Right cardiac atrium (tissue), 5 donors: ENCODE data around the gene TMTC2. TPM values are rescaled to one million over a fixed set of nuclear protein-coding genes. Genes with fewer than 3 reads are reported as not detected.

Experiments
- ATAC-seq, 2 donors: fragments of 200-7000 bp; cut with Tn5 transposase; one replicate each; pipeline versions ENCODE4 v1.8.0 to v1.9.1; 2020; ENCODE audit warnings: moderate library complexity in 2 of 2, mild to moderate bottlenecking in 1 of 2
- DNase-seq, 3 donors: peaks; one replicate each; pipeline ENCODE4 v3.0.0-alpha.2; 2020
- H3K27ac ChIP-seq: one replicate; pipeline ENCODE4 v1.5.1; 2013; ENCODE audit warnings: mild to moderate bottlenecking, low read length, control low read depth, moderate library complexity
- H3K27me3 ChIP-seq: one replicate; pipeline ENCODE4 v1.6.1; 2013; ENCODE audit not compliant: control insufficient read depth, insufficient read depth
- H3K4me1 ChIP-seq: one replicate; pipeline ENCODE4 v1.6.1; 2013; ENCODE audit warnings: low read length; ENCODE audit not compliant: control insufficient read depth, insufficient read depth
- H3K4me3 ChIP-seq: one replicate; pipeline ENCODE4 v1.5.1; 2013; ENCODE audit warnings: low read length, control low read depth
- H3K9me3 ChIP-seq: one replicate; pipeline ENCODE4 v1.6.1; 2013; ENCODE audit warnings: low read length; ENCODE audit not compliant: control insufficient read depth
- WGBS: extraction: QIAGEN DNeasy Blood & Tissue Kit; methylation state at CpG from one replicate; pipeline ENCODE4 v1.1.7; 2013; 5-methylcytosine and 5-hydroxymethylcytosine counted together
- intact Hi-C, 4 donors: fragments of 100-400 bp; cut with DNase I; formaldehyde crosslinking; loops; one replicate each; pipeline versions ENCODE4 v1.11.0 to v1.14.0; 2022 to 2023
- polyA plus RNA-seq: library from polyadenylated mRNA; stranded (reverse); fragments of 200-250 nt; gene quantifications from one replicate; pipeline ENCODE4 v1.2.3, GENCODE V29; 2013
- total RNA-seq, 4 donors: library from RNA; stranded (reverse); fragmentation: NEBNext Ultra II Directional; extraction: Animal tissue kit (Norgen Biotek cat#: 25700); gene quantifications; one replicate each; pipeline ENCODE4 v1.2.1, GENCODE V29; 2021
- donor health status: healthy with polysubstance abuse.
- donor health status: DM: no; HTN: yes; CAD: no.
- donor health status: DM: no; HTN: no; CAD: no.
- donor health status: DM: no; HTN: yes; CAD: no; lungs with severe emphysema.
- donor health status: DM: yes; HTN: yes; CAD: no.

The TMTC2 gene
- total and polyA plus RNA-seq, 5 donors = 1.6 to 5.3 (median 2.9) TPM

- peaks cover 1% of the 10 kb centered on the region for H3K4me1 ChIP-seq
- no peak overlapping the region for H3K4me3 ChIP-seq
- 69% methylated on average over 7 of the region's 7 CpGs for WGBS
- no peaks in the 10 kb centered on the region for H3K9me3 ChIP-seq
- DNase-seq = no peak
- intact Hi-C loops = no loop called here
- H3K27me3 ChIP-seq = no peaks in the 10 kb centered on the region
- no peak for ATAC-seq
- no peak overlapping the region for H3K27ac ChIP-seq
Measured at GRCh38 chr12:83027021-83027723, 340.5 kb downstream of the TMTC2 start.

GRCh38 chr12:83031196-83031595 is 344.5 kb downstream of the TMTC2 start:
- Histone ChIP-seq H3K4me1 (no peaks in the 10 kb centered on the region), H3K27ac (no peak overlapping the region), H3K27me3 (no peaks in the 10 kb centered on the region), H3K9me3 (no peaks in the 10 kb centered on the region), H3K4me3 (no peak overlapping the region)
- no peak for DNase-seq
- intact Hi-C loops = no loop called here
- WGBS = 72% methylated on average over 2 of the region's 2 CpGs
- no peak for ATAC-seq

- no peak overlapping the region for H3K4me3 ChIP-seq
- H3K27me3 ChIP-seq = no peaks in the 10 kb centered on the region
- DNase-seq (no peak), ATAC-seq (no peak)
- intact Hi-C loops = no loop called here
- 79% methylated on average over 1 of the region's 1 CpG for WGBS
- H3K9me3 ChIP-seq = no peaks in the 10 kb centered on the region
- H3K4me1 ChIP-seq = no peaks in the 10 kb centered on the region
- H3K27ac ChIP-seq = no peak overlapping the region
Measured at GRCh38 chr12:83036847-83037246, 350.1 kb downstream of the TMTC2 start.

- Histone ChIP-seq H3K27ac (no peak overlapping the region), H3K4me1 (no peaks in the 10 kb centered on the region), H3K27me3 (no peaks in the 10 kb centered on the region), H3K4me3 (no peak overlapping the region), H3K9me3 (no peaks in the 10 kb centered on the region)
- DNase-seq = no peak
- no peak for ATAC-seq
- intact Hi-C loops = no loop called here
- WGBS = 85% methylated on average over 2 of the region's 2 CpGs
Measured at GRCh38 chr12:83039413-83039812, 352.7 kb downstream of the TMTC2 start.

- DNase-seq = no peak
- WGBS = 89% methylated on average over 4 of the region's 4 CpGs
- Histone ChIP-seq H3K4me1 (no peaks in the 10 kb centered on the region), H3K27me3 (no peaks in the 10 kb centered on the region), H3K27ac (no peak overlapping the region), H3K9me3 (no peaks in the 10 kb centered on the region), H3K4me3 (no peak overlapping the region)
- no peak for ATAC-seq
- intact Hi-C loops = no loop called here
Measured at GRCh38 chr12:83040339-83040738, 353.6 kb downstream of the TMTC2 start.

- ATAC-seq (no peak), DNase-seq (no peak)
- WGBS = 93% methylated on average over 2 of the region's 2 CpGs
- Histone ChIP-seq H3K4me3 (no peak overlapping the region), H3K4me1 (no peaks in the 10 kb centered on the region), H3K27me3 (no peaks in the 10 kb centered on the region), H3K9me3 (no peaks in the 10 kb centered on the region), H3K27ac (no peak overlapping the region)
- intact Hi-C loops = no loop called here
Measured at GRCh38 chr12:83040991-83041390, 354.3 kb downstream of the TMTC2 start.

- ATAC-seq (no peak), DNase-seq (no peak)
- intact Hi-C loops = no loop called here
- Histone ChIP-seq H3K9me3 (no peaks in the 10 kb centered on the region), H3K4me3 (no peak overlapping the region), H3K4me1 (no peaks in the 10 kb centered on the region), H3K27me3 (no peaks in the 10 kb centered on the region), H3K27ac (no peak overlapping the region)
- 82% methylated on average over 9 of the region's 9 CpGs for WGBS
Measured at GRCh38 chr12:83042441-83043200, 355.9 kb downstream of the TMTC2 start.

- 79% methylated on average over 1 of the region's 1 CpG for WGBS
- ATAC-seq (no peak), DNase-seq (no peak)
- Histone ChIP-seq H3K4me1 (no peaks in the 10 kb centered on the region), H3K27me3 (no peaks in the 10 kb centered on the region), H3K9me3 (no peaks in the 10 kb centered on the region), H3K4me3 (no peak overlapping the region), H3K27ac (no peak overlapping the region)
- intact Hi-C loops = no loop called here
Measured at GRCh38 chr12:83044736-83045135, 358.0 kb downstream of the TMTC2 start.

GRCh38 chr12:83046019-83046418 is 359.3 kb downstream of the TMTC2 start:
- DNase-seq (no peak), ATAC-seq (no peak)
- intact Hi-C loops = no loop called here
- H3K4me1 ChIP-seq = no peaks in the 10 kb centered on the region
- H3K27ac ChIP-seq = no peak overlapping the region
- no peaks in the 10 kb centered on the region for H3K9me3 ChIP-seq
- no peaks in the 10 kb centered on the region for H3K27me3 ChIP-seq
- 91% methylated on average over 5 of the region's 5 CpGs for WGBS
- H3K4me3 ChIP-seq = no peak overlapping the region

GRCh38 chr12:83049306-83049705 is 362.6 kb downstream of the TMTC2 start:
- H3K27me3 ChIP-seq = no peaks in the 10 kb centered on the region
- no peaks in the 10 kb centered on the region for H3K9me3 ChIP-seq
- H3K4me1 ChIP-seq = no peaks in the 10 kb centered on the region
- H3K4me3 ChIP-seq = no peak overlapping the region
- intact Hi-C loops = no loop called here
- ATAC-seq = no peak
- 95% methylated on average over 5 of the region's 5 CpGs for WGBS
- DNase-seq = no peak
- H3K27ac ChIP-seq = no peak overlapping the region

- 80% methylated on average over 4 of the region's 4 CpGs for WGBS
Measured at GRCh38 chr12:83052890-83053541, 366.3 kb downstream of the TMTC2 start.

More at GRCh38 chr12:83052890-83053541, 366.3 kb downstream of the TMTC2 start:
- intact Hi-C loops = no loop called here
- no peaks in the 10 kb centered on the region for H3K9me3 ChIP-seq
- ATAC-seq (no peak), DNase-seq (no peak)
- no peak overlapping the region for H3K27ac ChIP-seq
- H3K4me3 ChIP-seq = no peak overlapping the region
- H3K27me3 ChIP-seq = no peaks in the 10 kb centered on the region
- no peaks in the 10 kb centered on the region for H3K4me1 ChIP-seq
